ENCODE data around the gene CCL3.
"Not testable (repeated sequence)": the region's sequence is repeated elsewhere in the genome, so short reads cannot be mapped to it uniquely, and the experiment has no call there.

The CCL3 gene

DNA sequence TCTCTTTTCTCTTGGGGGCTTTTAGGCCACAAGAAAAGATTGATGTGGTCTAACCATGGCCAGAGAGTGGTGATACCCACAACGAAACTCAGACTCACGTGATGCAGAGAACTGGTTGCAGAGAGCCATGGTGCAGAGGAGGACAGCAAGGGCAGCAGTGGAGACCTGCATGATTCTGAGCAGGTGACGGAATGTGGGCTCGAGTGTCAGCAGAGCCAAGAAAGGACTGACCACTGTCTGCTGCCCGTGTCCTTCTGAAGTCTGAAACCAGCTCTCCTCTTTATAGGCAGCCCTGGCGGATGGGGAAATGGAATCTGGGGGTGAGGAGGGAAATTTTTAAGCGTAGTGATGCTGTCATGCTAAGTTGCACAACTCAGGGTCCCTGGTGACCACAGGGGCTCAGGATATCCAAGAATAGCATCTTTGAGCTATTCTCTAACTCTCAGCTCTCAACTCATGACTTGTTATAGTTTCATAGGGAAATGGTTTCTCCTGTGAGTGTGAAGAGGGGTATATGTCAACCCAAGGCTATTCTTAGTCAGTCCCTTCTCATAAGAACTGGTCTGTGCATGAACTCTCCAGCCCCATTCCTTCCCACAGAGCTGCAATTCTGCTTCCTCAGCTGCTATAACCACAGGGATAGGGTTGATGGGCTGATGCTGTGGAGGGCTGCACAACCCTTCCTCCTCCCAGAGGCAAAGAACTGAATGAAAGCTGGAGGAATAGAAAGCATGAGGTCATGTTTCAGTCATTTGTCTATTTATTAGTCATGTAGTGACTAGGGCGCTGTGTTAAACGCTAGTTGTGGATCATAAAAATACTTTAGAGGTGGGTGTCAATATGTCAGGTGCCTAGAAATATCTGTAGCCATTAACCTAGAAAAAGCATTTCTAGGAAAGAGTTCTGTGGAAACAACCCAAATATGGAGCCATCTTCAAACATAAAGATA lies at the start of gene CCL3:
Gene CCL3, minus strand, starts transcription at position 256 of the 949 bp plus-strand sequence. Its CDS starts 85 bp downstream, at position 171.
- DNase-seq, result peak; percentile 91

DNA sequence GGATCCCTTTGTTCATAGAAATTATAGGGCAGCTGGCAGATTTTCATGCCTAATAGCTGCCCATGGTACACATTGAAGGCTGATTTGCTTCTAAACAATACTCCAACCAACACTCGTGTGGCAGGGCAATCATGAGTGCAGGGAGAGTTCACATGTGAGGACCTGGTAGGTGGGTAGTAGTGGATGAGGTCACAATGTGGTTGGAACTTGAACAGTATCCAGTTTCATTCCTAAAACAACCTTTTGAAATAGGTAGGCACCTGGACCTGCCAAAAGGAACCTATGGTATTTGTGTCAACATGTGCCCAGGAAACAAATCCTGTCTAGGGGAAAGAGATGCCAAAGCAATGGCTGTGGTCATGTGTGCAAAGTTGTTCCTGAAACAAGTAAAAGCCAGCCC lies 46.5 kb upstream of the CCL3 start:
- no peak for DNase-seq

DNA sequence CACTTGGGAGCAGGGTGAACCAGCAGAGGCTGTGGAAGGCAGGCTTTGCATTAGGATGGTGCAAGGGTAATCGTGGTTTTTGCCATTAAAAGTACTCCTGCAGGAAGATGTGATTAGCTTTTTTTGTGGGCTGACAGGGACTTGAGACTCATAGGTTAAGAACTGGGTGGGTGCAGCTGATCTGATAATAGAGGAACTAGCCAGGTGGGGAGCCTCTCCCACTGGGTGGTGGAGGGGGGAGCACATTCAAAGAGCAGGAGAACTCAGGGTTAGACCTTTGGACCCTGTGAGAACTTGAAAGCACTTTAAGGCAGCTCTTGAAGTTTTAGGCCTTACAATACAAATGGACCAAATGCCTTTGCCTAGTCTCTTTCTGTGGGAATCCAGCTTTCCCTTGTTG lies 46.1 kb upstream of the CCL3 start:
- no peak for DNase-seq

DNA sequence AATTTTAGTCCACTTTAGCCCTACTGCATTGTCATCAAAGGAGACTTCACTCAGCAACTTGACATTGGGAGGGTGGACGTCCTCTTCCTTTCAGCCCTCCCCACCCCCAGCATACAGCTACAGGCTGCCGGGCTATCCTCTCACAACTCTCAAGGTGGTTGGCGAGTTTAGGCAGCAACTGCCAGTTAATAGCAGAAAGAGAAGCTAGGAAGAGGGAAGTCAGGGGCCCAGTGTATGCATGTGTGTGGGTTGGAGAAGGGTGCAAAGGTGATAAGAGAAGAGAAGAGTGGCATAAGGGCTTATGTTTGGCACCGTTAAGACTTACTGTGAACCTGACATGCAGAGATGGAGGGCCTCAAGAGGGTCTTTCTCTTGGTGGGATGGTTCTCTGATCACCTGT lies 45.5 kb upstream of the CCL3 start:
- no peak for DNase-seq

DNA sequence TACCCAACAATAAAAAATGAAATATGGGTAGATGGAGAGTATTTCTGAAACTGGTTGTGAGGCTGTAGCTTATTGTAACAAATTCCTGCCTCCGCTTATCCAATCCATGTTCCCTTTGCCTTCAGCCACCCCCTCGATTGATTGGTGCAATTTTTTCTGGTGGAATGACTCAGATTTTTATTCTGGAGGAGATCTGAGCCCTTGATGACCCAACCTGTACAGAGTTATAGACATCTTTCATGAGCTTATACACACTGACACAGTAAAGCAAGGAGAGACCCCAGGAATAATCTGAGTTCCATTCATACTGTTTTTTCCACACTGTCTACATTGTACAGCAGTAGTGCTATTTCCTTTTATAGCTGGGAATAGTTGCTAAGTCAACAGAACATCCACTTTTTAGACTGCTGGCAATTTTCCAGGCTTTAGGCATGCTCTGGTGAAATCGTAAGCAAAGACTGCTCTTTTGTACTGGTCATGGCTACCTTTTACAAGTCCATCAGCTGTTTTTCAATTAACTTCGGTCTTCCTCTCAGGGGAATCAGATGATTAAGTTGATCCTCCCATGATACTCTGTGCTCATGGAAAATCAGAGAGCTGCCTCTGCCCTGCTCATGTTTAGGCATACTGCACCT lies 43.8 kb upstream of the CCL3 start:
- no peak for DNase-seq

DNA sequence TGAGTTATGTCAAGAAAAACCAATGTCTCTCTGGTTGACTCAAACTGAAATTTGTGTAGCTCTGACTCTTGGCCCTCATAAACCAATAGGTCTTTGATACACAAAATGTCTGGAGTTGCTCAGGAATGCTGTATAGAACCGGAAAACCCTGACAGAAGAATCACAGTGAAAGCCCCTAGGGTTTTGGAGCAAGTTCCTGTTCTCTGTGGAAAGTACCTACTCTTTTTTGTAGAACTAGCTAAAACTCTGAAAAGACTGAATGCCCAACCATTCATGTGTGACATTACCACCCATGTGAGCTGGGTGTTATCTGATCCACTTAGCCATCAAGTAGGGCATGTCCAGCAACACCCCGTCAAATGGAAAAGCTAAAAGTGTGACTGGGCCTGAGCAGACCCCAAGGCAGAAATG lies 42.5 kb upstream of the CCL3 start:
- no peak for DNase-seq

DNA sequence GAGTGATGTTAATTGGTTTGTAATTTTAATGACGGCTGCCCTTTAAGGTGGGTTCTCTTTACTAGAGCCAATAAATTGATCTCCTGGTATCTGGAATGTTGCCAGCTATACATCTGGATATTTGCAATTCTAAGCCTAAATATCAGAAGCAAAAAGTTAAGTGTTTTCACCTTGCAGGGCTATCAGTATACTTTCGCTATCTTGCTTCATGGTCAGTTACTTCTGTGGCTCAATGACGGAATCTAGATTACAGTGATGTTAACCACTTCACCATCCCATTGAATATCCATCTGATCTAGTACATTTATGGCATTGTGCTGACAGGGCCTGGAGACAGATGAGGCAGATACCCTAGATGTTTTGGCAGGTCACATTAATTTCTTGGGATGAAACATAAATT lies 42.0 kb upstream of the CCL3 start:
- no peak for DNase-seq

DNA sequence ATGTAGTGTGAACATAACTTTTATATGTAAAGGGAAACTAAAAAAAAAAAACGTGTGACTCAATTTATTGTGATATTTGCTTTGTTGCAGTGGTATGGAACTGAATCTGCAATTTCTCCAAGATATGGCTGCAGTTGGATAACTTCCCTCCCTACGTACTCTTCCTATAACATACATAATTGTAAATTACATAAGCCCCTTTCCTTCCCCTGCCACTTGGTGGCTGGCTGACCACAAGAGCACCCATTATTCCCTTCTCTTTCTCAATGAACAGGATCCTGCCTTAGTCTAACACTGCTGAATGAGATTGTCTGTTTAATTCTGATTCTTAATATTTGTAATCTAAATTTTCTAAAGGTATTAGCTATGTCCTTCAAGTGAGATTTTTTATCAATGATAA lies 41.5 kb upstream of the CCL3 start:
- no peak for DNase-seq

DNA sequence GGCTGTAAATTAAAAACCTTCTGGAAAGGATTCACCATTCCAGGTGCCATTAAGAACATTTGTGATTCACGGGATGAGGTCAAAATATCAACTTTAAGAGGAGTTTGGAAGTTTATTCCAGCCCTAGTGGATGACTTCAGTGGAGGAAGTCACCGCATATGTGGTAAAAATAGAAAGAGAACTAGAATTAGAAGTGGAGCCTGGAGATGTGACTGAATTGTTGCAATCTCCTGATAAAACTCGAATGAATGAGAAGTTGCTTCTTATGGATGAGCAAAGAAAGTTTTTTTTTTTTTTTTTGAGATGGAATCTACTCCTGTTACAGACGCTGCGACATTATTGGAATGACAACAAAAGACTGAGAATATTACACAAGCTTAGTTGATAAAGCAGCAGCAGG lies 40.4 kb upstream of the CCL3 start:
- DNase-seq, result no peak

DNA sequence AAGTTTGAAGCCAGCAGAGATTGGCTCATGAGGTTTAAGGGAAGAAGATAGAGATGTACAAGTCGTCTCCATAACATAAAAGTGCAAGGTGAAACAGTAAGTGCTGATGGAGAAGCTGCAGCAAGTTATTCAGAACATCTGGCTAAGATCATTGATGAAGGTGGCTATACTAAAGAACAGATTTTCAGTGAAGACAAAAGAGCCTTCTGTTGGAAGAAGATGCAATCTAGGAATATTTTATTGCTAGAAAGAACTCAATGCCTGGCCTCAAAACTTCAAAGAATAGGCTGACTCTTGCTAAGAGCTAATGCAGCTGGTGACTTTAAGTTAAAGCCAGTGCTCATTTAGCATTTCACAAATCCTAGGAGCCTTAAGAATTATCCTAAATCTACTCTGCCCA lies 39.7 kb upstream of the CCL3 start:
- DNase-seq, result no peak

DNA sequence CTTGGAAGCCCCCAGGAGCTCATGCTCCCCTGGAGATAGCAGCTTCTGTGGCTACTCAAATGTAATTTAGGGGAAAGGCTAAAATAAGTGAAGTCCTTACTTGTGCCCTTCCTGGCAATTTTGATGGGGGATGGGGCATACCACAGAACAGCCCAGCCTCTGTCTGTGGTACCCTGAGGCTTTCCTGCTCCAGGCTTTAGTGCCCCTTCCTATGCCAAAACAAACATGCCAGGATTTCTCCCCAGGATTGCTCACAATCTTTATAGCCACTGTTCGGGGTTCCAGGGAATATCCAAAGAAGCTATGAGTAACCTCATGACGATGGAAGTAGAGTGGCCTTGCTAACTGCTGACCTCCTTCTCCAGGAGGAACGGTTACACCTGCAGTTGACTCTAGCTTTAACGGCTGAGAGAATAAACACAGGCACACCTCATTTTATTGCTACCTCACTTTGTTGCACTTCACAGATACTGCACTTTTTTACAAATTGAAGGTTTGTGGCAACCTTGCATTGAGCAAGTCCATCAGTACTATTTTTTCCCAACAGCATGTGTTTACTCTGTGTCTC lies 38.6 kb upstream of the CCL3 start:
- DNase-seq, result no peak

DNA sequence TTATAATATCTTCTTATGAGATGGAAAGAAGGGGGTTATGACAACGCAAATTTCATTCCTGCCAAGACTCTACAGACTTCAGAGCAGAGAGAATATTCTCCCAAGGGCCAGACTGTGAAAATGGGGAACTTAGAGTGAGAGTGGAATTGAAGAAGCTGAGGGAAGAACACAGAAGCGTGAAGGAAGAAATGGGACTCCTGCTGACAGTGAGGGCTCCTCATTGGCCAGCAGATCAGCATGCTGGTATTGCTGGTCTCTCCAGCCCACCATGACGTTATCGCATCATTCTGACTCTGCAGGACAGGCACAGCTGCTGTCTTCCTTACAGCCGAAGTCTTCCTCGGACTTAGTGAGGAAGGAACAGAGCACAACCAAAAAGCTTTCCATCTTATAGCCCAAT lies 38.0 kb upstream of the CCL3 start:
- no peak for DNase-seq

DNA sequence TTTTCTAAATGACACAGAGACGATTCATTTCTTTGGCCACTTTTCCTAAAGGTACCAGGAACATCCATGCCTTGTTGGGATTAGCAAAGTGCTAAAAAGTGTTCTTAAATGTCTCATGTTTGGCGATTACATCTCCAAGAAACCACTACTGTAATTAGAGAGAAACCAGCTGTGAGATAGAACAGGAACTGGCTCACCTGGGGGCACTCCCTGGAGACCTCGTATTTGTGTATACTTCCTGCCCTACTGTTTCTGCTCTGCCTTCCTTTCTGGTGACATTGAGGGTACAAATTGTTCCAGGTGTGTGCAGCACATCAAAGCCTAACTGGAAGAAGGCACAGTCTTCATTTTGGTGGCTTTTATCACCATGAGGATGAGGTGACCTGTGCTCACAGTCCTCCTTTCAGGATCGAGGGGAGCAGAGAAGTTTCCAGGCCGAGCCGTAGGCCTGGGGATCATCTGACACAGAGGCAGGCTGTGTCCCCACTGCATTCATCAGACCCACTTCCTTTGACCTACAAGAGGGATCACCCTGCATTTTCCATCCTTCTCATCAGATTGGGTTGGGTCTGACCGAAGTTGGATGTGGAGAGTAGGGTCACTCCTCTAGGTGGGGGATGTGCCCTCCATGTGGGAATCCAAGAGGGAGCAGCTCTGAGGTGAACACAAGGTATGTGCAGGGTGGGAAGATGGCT lies 37.4 kb upstream of the CCL3 start:
- DNase-seq, result no peak

DNA sequence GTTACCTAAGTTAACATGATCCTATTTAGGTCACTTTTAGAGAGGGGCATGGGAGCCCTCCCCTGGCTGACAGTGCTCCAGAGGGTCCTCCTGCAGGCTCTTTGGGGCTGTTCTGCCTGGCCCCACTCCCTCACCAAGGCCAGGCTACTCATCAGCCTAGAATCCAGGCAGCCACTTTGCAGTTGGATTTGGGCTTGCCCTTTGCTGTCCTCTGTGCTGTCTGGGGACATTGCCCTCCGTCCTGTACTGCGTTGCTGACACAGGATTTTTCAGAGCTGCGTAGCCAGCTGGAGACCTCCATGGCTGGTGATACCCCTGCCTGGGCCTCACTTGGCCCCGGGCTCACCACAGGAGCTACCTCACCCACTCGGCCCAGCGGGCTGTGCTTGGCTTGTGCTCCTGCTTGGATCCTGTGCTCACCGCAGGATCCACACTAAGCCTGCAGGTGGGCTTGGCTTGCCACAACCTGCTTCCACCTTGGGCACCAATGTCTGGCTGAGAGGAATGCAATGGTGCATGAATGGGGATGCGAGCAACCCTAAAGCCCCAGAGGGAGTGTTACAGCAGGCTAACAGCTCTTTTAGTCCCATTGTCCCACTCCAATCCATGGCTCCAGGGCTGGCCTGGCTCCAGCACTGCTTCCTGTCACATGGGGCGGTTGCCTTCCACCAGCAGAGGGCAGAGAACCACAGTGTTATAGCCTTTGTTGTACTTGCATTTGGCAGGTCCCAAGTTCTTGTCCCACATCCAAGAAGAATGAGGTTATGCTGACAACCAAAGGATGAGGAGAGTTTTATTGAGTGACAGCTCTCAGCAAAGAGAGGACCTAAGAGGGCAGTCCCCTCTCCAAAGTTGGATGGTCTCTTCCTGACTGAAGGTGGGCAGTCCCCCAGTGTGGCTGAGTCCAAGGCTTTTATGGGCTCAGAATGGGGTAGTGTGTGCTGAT lies 35.2 kb upstream of the CCL3 start:
- DNase-seq, result no peak

DNA sequence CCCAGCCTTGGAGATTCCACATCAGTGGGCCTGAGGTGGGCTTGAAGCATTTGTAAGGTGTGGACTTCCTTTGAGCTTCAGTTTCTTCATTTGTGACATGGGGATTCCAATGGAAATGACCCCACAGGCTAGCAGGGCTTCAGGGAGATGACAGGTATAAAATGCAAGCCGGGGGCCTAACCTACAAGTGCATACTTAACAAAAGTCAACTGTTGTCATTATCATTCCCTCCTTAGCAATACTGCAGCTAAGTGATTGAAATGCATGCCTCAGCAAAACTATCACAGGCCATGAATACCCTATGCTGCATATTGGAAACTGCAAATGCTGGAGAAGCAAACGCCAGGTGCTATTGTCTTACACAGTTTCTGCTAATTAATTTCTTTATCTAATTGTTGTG lies 33.5 kb upstream of the CCL3 start:
- DNase-seq, result no peak

DNA sequence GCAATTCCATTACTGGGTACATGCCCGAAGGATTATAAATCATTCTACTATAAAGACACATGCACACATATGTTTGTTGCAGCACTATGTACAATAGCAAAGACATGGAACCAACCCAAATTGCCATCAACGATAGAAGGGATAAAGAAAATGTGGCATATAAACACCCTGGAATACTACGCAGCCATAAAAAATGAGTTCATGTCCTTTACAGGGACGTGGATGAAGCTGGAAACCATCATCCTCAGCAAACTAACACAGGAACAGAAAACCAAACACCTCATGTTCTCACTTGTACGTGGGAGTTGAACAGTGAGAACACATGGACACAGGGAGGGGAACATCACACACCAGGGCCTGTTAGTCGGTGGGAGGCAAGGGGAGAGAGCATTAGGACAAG lies 31.2 kb upstream of the CCL3 start:
- not testable (repeated sequence) for DNase-seq

DNA sequence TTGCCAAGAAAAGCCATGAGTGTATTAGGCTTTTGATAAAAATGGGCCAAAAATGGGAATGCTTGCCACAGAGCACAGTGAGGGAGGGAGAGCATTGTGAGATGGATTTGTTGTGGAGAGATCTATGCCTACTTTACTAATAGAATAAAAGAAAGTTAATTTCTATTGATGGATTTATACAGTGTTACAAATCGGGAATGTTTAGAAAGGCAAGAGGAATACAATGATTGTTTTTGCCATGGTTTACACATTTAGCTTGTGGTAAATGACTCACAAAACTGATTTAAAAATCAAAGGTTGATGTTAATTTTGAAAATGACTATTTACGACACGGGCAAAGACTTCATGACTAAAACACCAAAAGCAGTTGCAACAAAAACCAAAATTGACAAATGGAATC lies 30.3 kb upstream of the CCL3 start:
- DNase-seq, result no peak

DNA sequence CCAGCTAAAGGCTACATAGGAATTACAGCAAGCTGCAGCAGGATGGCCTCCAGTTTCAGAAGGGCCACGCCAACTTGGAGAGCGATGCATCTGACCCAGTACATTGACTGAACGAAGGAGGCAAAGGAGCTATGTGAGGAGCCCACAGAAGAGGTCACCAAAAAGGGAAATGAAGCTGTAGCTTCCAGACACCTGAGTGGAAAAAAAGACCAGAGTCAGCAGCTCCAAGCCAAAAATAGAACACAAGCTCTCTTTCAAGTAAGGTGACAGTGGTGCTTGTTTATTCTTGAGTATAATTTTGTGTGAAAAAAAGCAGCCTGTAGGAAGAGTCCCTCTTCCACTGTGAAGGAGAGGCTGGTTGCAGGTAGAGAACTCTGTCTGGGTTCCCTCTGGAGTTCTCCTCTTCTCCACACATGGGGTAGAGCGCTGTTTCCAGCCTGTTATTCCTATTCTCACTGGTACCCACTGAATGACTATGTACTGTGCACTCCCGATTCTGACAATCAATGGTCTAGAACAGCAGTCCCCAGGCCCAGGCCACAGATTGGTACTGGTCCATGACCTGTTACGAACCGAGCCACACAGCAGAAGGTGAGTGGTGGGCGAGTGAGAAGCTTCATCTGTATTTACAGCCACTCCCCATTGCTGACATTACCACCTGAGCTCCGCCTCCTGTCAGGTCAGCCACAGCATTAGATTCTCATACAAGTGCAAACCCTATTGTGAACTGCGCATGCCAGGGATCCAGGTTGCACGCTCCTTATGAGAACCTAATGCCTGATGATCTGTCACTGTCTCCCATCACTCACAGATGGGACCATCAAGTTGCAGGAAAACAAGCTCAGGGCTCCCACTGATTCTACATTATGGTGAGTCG lies 28.8 kb upstream of the CCL3 start:
- DNase-seq, result no peak

DNA sequence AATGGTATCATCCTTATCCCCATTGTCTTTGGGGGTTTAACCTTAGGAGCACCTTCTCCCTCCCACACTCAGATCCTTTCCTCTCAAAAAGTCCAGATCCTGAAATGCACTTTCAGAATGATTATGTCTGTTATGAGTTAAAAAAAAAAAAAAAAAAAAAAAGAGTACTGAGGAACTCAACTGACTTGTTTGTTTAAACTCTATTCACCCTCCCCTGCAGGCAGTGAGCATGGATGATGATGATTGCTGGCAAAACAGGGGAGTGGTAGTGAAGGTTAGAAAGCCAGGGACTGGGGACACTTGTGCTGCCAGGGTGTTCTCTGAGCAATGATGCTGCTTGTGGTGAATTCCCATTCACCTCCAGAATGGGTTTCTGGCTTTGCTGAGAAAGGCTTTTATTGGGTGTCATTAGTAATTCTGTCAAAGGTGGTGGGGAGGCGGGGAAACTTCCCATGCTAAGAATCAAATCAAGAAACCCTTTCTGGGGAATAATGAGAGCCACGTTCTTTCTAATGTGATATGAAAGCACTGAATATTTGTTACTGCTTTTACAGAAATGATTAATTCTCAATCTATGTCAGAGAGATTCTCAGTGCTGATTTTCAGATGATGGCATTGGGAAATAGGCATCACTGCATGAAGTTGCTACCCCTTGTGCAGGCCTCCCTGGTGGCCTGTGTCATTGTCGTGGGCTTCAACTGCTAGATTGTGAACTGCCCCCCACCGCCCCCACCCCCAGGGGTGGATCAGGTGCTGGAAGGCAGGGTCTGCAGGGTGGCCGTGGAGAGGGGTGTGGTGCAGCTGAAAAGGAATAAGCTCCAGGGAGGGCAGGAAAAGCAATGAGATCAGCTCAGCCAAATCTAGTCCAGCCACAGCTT lies 27.8 kb upstream of the CCL3 start:
- peak; percentile 74 for DNase-seq

DNA sequence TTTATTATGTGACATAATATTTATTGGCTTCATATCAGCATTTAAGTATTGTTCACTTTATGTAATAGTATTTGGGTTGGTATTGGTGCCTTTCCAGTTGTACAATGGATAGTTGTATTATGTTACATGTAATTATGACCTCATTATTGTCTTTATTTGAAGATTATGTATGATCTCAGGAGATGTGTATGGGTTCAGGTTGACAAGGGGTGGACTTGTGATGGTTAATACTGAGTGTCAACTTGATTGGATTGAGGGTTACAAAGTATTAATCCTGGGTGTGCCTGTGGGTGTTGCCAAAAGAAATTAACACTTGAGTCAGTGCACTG lies 25.7 kb upstream of the CCL3 start:
- not testable (repeated sequence) for DNase-seq
